HL-60 (cell line): Measurements from ENCODE around the gene PRRX2.

Experiments used
- GABPA ChIP-seq: IDR thresholded peaks from 2 replicates; pipeline ENCODE4 v1.6.1; 2012; ENCODE audit warnings: low read depth
- TF ChIP-seq, protein P1 (sequence below): IDR thresholded peaks from one replicate; pipeline ENCODE4 v1.5.1; 2011; ENCODE audit warnings: low read length, control low read depth, inconsistent platforms; ENCODE audit not compliant: insufficient read depth
- TF ChIP-seq, protein P2 (sequence below): IDR thresholded peaks from 2 replicates; pipeline ENCODE4 v1.6.1; 2012; ENCODE audit warnings: low read depth; ENCODE audit not compliant: insufficient replicate concordance

DNA sequence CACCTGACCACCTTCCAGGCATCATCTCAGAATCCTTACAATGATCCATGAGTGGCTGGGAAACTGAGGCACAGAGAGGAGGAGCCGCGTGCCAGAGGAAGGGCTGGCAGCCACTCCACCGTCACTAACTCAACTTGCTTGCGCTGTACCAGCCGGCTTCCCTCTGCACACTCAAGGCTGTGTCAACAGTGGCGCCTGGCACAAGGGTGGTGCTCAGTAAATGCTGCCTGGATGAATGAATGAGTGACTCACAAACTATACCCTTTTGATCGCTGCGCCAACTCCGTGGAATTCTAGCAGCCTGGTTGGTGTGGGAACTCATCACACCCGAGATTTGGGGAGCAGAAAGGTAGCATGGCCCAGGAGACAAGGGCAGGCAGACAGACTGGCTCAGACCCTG, 21.9 kb downstream of the PRRX2 start:
- TF ChIP-seq, protein P1, sequence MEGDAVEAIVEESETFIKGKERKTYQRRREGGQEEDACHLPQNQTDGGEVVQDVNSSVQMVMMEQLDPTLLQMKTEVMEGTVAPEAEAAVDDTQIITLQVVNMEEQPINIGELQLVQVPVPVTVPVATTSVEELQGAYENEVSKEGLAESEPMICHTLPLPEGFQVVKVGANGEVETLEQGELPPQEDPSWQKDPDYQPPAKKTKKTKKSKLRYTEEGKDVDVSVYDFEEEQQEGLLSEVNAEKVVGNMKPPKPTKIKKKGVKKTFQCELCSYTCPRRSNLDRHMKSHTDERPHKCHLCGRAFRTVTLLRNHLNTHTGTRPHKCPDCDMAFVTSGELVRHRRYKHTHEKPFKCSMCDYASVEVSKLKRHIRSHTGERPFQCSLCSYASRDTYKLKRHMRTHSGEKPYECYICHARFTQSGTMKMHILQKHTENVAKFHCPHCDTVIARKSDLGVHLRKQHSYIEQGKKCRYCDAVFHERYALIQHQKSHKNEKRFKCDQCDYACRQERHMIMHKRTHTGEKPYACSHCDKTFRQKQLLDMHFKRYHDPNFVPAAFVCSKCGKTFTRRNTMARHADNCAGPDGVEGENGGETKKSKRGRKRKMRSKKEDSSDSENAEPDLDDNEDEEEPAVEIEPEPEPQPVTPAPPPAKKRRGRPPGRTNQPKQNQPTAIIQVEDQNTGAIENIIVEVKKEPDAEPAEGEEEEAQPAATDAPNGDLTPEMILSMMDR: no peak
- no peak for TF ChIP-seq GABPA
- TF ChIP-seq, protein P2, sequence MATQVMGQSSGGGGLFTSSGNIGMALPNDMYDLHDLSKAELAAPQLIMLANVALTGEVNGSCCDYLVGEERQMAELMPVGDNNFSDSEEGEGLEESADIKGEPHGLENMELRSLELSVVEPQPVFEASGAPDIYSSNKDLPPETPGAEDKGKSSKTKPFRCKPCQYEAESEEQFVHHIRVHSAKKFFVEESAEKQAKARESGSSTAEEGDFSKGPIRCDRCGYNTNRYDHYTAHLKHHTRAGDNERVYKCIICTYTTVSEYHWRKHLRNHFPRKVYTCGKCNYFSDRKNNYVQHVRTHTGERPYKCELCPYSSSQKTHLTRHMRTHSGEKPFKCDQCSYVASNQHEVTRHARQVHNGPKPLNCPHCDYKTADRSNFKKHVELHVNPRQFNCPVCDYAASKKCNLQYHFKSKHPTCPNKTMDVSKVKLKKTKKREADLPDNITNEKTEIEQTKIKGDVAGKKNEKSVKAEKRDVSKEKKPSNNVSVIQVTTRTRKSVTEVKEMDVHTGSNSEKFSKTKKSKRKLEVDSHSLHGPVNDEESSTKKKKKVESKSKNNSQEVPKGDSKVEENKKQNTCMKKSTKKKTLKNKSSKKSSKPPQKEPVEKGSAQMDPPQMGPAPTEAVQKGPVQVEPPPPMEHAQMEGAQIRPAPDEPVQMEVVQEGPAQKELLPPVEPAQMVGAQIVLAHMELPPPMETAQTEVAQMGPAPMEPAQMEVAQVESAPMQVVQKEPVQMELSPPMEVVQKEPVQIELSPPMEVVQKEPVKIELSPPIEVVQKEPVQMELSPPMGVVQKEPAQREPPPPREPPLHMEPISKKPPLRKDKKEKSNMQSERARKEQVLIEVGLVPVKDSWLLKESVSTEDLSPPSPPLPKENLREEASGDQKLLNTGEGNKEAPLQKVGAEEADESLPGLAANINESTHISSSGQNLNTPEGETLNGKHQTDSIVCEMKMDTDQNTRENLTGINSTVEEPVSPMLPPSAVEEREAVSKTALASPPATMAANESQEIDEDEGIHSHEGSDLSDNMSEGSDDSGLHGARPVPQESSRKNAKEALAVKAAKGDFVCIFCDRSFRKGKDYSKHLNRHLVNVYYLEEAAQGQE: no peak
